Vagina (tissue), 2 donors: Measurements from ENCODE around the gene ZNF616. TPM values are rescaled to one million over a fixed set of nuclear protein-coding genes. Genes with fewer than 3 reads are reported as not detected.

ENCODE experiments used
- DNase-seq, 2 donors: peaks; one replicate each; pipeline ENCODE4 v3.0.0-alpha.2; 2017; ENCODE audit errors: extremely low spot score in 2 of 2
- H3K27ac ChIP-seq: fragments of 200-600 bp; sonication (generic); one replicate; pipeline ENCODE4 v1.5.1; 2019
- H3K27me3 ChIP-seq: fragments of 200-600 bp; sonication (generic); one replicate; pipeline ENCODE4 v1.5.1; 2019
- H3K36me3 ChIP-seq, 2 donors: fragments of 200-600 bp; sonication (generic); one replicate each; pipeline ENCODE4 v1.5.1; 2017 to 2019
- H3K4me1 ChIP-seq: fragments of 200-600 bp; sonication (generic); one replicate; pipeline ENCODE4 v1.5.1; 2019
- H3K4me3 ChIP-seq, 2 donors: fragments of 200-600 bp; sonication (generic); 1 replicate in 1 of 2; 2 replicates in 1 of 2; pipeline ENCODE4 v1.5.1; 2016 to 2019
- H3K9me3 ChIP-seq: fragments of 200-600 bp; sonication (generic); one replicate; pipeline ENCODE4 v1.5.1; 2019
- POLR2A ChIP-seq, 2 donors: fragments of 450-650 bp; IDR thresholded peaks; one replicate each; pipeline ENCODE4 v1.6.1; 2017; ENCODE audit warnings: antibody characterized with exemption in 2 of 2, mild to moderate bottlenecking in 2 of 2, moderate library complexity in 2 of 2
- POLR2AphosphoS5 ChIP-seq, 2 donors: sonication (generic); formaldehyde crosslinking; IDR thresholded peaks; one replicate each; pipeline ENCODE4 v1.9.0; 2017; ENCODE audit warnings: antibody characterized with exemption in 2 of 2, mild to moderate bottlenecking in 2 of 2, low read depth in 1 of 2; ENCODE audit not compliant: insufficient read depth in 1 of 2
- intact Hi-C: fragments of 100-400 bp; cut with DNase I; formaldehyde crosslinking; loops from one replicate; pipeline ENCODE4 v1.15.1; 2023
- total RNA-seq: library from RNA; depleted of rRNA; stranded (reverse); fragments of >200 nt; gene quantifications from one replicate; pipeline ENCODE4 v1.2.3, GENCODE V29; 2016
- TF ChIP-seq, protein P1 (sequence below), 3 experiments: fragments of 450-650 bp in 2 of 3; fragments of 200-600 bp in 1 of 3; sonication (generic) in 1 of 3; IDR thresholded peaks; one replicate each; pipeline ENCODE4 v1.5.1; 2017 to 2019; ENCODE audit warnings: antibody characterized with exemption in 3 of 3, mild to moderate bottlenecking in 2 of 3, moderate library complexity in 2 of 3

Gene ZNF616
- total RNA-seq, result 2.7 TPM

DNA sequence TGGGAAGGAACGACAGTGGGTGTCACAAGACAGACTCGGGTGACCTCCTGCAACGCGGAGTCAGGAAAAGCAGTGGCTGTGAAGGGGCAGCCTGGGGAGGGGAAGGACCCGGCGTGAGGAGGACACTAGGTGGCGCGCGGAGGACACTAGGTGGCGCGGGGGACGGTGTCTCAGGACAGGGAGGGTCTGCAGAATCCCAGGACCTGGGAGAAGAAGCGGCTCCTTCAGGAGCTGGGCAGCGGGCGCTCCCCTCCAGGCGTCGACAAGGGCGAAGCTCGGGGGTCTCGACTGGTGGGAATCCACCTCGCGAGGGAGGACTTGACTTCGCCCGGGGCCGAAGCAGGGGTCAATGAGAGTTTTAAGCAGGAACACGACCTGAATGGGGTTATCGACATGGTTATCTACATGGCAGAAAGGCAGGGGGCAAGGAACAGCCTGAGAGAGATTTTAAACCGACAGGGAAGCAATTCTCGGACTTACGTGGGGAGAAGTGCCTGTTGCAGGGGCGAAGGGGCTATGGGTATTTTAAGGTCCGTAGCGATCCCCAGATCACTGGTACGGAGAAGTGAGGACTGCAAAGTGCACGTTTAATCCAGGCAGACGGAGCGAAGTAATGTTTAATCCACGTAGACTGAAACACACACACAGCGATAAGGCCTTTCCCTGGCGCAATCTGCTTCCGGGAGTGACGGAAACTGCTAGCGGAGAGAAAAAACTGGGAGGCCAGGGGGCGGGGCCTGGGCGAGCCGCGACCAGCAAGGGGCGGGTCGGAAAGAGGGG, at the start of gene ZNF616:
ZNF616 (minus strand) TSS at position 687 of the 780 bp plus-strand sequence. CDS start 9,426 bp downstream, outside the sequence.
- peak in 1 of 2 donors; percentile 94 for DNase-seq
- Histone ChIP-seq H3K27ac (peak within 1 kb of the TSS; percentile 95), H3K36me3 (no peaks in the 10 kb centered on the region), H3K27me3 (no peaks in the 10 kb centered on the region), H3K9me3 (no peaks in the 10 kb centered on the region), H3K4me1 (peaks cover 21% of the 10 kb centered on the region), H3K4me3 (peak within 1 kb of the TSS; percentile 77 to 78)
- intact Hi-C loops, result loop anchor here (5.0 kb wide), 3 partner anchors 48 to 963 kb away; partner anchors contain the start of gene ZNF160
- TF ChIP-seq POLR2A (IDR thresholded peaks at IDR 0.05) (peak in 1 of 2 donors; percentile 85), POLR2AphosphoS5 (IDR thresholded peaks at IDR 0.05; ENCODE audit: insufficient read depth in 1 of 2, low read depth in 1 of 2) (peak; percentile 86 to 87)
- TF ChIP-seq, protein P1, sequence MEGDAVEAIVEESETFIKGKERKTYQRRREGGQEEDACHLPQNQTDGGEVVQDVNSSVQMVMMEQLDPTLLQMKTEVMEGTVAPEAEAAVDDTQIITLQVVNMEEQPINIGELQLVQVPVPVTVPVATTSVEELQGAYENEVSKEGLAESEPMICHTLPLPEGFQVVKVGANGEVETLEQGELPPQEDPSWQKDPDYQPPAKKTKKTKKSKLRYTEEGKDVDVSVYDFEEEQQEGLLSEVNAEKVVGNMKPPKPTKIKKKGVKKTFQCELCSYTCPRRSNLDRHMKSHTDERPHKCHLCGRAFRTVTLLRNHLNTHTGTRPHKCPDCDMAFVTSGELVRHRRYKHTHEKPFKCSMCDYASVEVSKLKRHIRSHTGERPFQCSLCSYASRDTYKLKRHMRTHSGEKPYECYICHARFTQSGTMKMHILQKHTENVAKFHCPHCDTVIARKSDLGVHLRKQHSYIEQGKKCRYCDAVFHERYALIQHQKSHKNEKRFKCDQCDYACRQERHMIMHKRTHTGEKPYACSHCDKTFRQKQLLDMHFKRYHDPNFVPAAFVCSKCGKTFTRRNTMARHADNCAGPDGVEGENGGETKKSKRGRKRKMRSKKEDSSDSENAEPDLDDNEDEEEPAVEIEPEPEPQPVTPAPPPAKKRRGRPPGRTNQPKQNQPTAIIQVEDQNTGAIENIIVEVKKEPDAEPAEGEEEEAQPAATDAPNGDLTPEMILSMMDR (IDR thresholded peaks at IDR 0.05), result peak; percentile 58 to 80 (median 77)

DNA sequence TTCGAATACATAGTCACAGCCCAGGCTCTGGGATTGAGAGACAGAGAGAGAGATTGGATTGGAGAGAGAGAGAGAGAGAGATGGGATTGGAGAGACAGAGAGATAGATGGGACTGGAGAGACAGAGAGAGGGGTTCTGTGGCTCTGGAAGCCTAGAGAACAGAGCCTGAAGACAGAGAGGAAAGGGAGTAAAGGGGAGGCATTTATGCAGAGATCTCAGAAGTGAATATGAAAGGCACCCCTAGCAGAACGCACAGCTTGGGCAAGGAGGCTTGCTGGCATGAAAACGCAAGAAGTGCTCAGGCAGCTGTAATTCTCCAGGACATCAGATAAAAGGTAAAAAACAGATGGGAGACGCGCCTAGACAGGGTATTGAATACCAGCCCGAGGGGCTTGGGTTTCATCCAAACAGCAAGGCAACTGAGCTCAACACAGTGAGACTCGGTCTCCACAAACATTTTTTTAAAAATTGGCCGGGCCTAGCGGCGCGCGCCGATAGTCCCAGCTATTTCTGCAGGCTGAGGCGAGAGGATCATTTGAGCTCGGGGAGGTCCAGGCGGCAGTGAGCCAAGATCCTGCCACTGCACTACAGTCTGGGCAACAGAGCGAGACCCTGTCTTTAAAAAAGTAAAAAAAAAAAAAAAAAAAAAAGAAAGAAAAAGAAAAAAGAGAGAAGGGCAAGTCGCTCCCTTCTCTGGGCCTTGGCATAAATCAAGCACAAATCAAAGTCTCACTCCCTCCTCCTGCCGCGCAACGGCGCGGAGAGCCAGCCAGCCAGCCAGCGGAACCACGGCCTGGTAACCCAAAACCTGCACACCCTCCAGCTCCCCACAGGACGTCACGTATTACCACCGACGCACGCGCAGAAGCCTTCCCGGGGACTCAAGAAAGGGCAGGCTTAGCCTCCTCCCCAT, 49.3 kb upstream of the ZNF616 start:
- no peaks in the 10 kb centered on the region for H3K9me3 ChIP-seq
- H3K4me1 ChIP-seq, result peaks cover 50% of the 10 kb centered on the region
- H3K27me3 ChIP-seq, result no peaks in the 10 kb centered on the region
- H3K4me3 ChIP-seq, result peak overlapping the region; percentile 58 to 87
- H3K27ac ChIP-seq, result peak overlapping the region; percentile 90
- peaks cover 0 to 9% of the 10 kb centered on the region in 2 donors for H3K36me3 ChIP-seq
- peak in 1 of 2 donors; percentile 100 for DNase-seq
- intact Hi-C loops, result loop anchor here (5.0 kb wide), 1 partner anchor 52 kb away; the partner anchor contains the start of gene ZNF616
- peak in 1 of 2 donors; percentile 91 for TF ChIP-seq POLR2A (IDR thresholded peaks at IDR 0.05)
- peak; percentile 75 to 87 for TF ChIP-seq POLR2AphosphoS5 (IDR thresholded peaks at IDR 0.05; ENCODE audit: insufficient read depth in 1 of 2, low read depth in 1 of 2)
- TF ChIP-seq, protein P1 (IDR thresholded peaks at IDR 0.05), result peak in 1 of 3 experiments; percentile 13

DNA sequence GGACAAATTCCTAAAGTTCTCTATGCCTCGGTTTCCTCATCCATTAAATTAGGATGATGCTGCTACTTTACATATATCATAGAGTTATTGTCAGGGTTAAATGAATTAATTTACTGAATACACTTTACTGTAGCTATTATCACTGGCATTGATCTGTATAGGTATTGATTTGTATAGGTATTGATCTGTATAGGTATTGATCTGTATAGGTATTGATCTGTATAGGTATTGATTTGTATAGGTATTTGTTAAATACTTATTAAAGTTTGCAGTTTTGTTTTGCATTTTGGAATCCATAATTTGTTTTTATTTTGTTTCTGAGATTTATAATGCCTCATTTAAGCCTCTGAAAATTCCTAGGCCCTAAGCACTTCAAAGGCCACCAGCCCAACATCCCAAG, 47.7 kb upstream of the ZNF616 start:
- Histone ChIP-seq H3K4me3 (no peak overlapping the region), H3K27ac (no peak overlapping the region), H3K36me3 (no peaks in the 10 kb centered on the region), H3K4me1 (peaks cover 33% of the 10 kb centered on the region), H3K9me3 (no peaks in the 10 kb centered on the region), H3K27me3 (no peaks in the 10 kb centered on the region)
- DNase-seq, result no peak
- intact Hi-C loops, result loop anchor here (5.0 kb wide), 1 partner anchor 50 kb away; the partner anchor contains the start of gene ZNF616
- TF ChIP-seq POLR2A (IDR thresholded peaks at IDR 0.05) (no peak), POLR2AphosphoS5 (IDR thresholded peaks at IDR 0.05; ENCODE audit: insufficient read depth in 1 of 2, low read depth in 1 of 2) (no peak)
- TF ChIP-seq, protein P1 (IDR thresholded peaks at IDR 0.05), result no peak

DNA sequence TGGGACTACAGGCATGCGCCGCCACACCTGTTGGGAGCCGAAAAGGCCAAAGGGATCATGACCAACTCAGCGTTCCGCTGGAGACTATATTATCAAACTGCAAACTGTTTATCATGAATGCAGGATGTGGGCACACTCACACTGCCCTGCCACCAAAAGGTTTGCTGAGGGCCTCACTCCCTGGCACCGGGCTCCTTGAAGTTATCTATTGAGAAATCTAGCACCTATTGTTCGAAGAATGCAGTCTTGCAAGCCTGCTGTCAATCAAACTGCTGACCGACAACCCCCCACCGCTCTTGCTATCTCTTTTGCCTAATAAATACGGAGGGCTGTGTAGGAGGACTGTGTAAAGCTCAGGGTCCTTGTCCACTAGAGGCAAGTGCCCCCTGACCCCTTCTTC, 36.8 kb upstream of the ZNF616 start:
- H3K36me3 ChIP-seq, result no peaks in the 10 kb centered on the region
- no peak for TF ChIP-seq POLR2AphosphoS5 (IDR thresholded peaks at IDR 0.05; ENCODE audit: insufficient read depth in 1 of 2, low read depth in 1 of 2)
- no peak overlapping the region for H3K27ac ChIP-seq
- no peaks in the 10 kb centered on the region for H3K27me3 ChIP-seq
- no peak for DNase-seq
- intact Hi-C loops, result no loop called here
- H3K4me3 ChIP-seq, result no peak overlapping the region
- H3K9me3 ChIP-seq, result no peaks in the 10 kb centered on the region
- H3K4me1 ChIP-seq, result peaks cover 13% of the 10 kb centered on the region

DNA sequence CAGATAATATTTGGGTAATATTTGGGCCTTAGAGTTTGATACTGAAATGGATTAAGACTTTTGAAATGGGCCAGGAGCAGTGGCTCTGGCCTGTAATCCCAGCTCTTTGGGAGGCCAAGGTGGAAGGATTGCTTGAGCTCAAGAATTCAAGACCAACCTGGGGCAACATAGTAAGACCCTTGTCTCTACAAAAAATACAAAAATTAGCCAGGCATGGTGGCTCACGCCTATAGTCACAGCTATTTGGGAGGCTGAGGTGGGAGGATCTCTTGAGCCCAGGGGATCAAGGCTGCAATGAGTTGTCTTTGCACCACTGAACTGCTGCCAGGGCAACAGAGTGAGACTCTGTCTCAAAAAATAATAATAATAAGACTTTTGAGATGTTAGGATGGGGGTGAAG, 32.6 kb upstream of the ZNF616 start:
- no peak for DNase-seq
- TF ChIP-seq POLR2AphosphoS5 (IDR thresholded peaks at IDR 0.05; ENCODE audit: insufficient read depth in 1 of 2, low read depth in 1 of 2) (no peak), POLR2A (IDR thresholded peaks at IDR 0.05) (no peak)
- TF ChIP-seq, protein P1 (IDR thresholded peaks at IDR 0.05), result no peak
- peaks cover 0 to 18% of the 10 kb centered on the region in 2 donors for H3K36me3 ChIP-seq
- H3K4me1 ChIP-seq, result peaks cover 20% of the 10 kb centered on the region
- H3K9me3 ChIP-seq, result no peaks in the 10 kb centered on the region
- no peaks in the 10 kb centered on the region for H3K27me3 ChIP-seq
- H3K27ac ChIP-seq, result peak overlapping the region; percentile 94
- intact Hi-C loops, result no loop called here
- peak overlapping the region in 1 of 2 donors; percentile 87 for H3K4me3 ChIP-seq
